HG03025 (cell line): ENCODE results near the gene DLG4.

Experiments used
- ATAC-seq: cut with Tn5 transposase; IDR thresholded peaks from one replicate; pipeline ENCODE4 v1.9.1; 2021; ENCODE audit warnings: mild to moderate bottlenecking, moderate library complexity; ENCODE audit not compliant: unreplicated experiment, low FRiP score

The DLG4 gene

DNA sequence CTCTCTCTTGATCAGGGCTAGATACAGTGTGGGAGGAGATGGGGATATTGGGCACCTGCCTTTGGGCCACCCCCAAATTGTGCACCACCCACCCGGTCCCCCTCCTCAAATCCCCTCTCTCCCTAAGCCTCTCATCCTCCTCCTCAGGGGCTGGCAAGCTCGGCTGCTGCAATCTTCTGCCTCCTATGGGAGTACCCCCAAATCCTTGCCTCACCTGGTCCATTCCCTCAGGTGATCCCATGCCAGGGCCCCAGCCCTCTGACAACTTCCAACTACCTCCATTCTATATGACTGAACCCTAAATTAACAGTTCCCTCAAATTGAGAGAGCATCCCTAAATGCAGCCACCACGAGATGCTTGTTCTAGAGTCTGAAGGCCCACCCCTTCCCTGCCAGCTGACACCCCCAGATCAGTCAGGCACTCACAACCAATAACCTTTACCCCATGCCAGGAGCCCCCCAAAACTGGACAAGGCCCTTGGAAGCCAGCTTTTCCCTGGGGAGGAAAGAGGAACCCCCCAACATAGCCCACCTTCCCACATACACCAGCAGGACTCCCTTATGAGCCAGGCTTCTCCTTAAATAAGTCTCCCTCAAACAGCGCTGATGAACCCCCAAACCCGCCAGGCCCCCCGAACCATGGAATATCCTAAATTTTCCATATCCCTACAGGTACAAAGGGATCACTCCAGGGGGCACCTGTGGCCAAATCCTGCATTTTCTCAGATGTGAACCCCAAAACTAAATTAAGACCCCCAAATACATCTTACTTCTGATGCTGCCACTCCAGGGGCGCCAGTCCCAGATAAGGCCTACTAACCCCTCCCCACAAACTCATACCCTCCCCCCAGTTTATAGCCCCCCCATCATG is 3.2 kb downstream of the DLG4 start:
- ATAC-seq, result no peak

DNA sequence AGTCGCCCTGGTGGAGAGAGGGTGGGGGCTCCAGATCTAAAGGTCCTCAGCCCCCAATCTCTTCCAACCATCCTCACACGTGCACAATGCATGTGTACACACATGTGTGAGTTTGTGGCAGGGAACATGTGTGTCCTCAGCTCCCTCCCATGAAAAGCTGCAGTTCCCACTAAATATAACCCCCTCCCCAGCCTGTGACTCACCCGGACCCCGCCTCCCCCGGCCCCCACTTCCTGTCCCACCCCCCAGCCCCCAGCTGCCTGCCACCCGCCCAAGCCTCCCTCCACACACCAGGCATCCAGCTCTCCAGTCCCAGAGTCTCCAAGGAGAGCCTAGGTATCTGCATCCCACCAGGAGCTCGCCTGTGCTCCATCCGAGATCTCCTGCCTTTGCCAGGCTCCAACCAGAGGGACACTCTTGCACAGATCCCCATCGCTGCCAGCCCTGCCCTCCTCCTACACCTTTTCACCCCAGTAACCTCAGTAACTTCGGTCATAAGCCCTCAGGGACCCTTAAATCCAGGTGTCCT is 3.9 kb downstream of the DLG4 start:
- no peak for ATAC-seq

DNA sequence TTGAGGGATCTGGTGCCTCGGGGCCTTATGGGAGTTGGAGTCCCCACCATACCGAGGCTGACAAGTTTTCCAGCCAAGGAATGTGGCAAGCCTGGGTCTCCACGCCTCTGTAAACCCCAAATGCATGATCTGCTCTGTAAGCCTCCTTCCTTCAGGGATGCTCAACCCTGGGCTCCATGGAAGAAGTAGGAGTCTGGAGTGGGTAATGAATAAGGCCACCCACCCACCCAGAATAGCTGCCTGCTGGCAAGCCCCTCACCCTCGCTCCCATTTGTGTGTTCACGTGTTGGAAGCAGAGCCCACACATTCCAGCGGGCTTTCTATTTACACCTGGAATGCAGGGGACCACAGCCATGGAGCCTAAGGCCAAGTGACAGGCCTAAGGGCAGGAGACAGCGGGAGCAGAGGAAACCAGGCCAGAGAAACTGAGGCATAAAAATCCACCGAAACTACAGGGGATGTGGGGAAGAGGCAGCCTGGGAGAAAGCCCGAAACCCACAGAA is 4.4 kb downstream of the DLG4 start:
- ATAC-seq, result no peak

GRCh38 chr17:7214300-7215135 is 5.1 kb downstream of the DLG4 start:
- ATAC-seq, result peak; percentile 52

DNA sequence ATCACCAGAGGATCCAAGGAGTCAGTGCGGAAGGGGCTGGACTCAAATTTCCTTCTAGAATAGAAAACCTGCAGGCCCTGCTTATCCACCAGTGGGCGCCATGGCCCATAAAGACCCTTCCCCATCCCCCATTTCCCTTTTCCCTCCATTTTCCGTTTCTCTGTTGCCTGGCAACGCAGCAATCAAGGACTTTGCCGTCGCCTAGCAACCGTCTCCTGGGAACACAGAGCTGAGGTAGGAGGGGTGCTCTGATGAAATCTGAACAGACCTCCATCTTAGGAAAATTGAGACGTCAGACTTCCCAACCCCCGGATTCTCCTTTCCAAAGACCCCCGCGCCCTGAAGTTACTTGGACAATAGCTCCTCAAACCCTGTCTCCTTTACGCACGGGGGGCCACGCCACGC is 5.7 kb downstream of the DLG4 start:
- peak; percentile 5 for ATAC-seq

- no peak for ATAC-seq
Measured at GRCh38 chr17:7211491-7212273, 8.0 kb downstream of the DLG4 start.

DNA sequence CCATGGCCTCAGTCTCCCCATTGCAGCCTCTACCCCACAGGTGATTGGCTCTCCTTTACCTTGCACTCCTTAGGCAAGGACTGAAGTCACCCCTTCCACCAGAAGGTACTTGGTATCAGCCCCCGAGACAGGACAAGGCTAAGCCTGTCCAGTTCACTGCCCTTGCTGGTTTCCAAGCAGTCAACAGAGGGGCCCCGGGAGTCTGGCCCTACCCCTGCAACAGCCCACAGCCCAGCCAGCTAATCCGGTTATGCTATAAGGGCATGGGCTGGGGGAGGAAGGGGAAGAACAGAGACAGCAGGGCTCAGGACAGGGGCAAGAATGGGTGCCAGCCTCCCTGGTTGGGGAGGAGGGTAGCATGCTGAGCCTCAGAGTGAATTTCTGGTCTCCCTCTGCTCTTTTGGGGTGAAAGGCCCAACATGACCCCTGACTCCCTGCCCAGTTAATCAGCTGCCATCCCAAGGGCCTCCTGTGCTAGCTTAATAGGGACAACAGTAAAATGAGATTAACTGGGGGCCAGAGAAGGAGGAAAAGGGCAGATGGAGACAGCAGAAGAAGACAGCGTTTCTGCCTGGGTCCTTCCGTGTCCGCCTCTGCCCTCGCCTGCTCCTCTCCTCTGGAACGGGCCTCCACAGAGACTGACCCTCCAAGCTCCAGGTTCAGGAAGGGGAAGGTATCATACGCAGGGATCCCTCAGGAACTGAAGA is 10.7 kb downstream of the DLG4 start:
- no peak for ATAC-seq

- no peak for ATAC-seq
Measured at GRCh38 chr17:7208027-7208571, 11.5 kb downstream of the DLG4 start.

DNA sequence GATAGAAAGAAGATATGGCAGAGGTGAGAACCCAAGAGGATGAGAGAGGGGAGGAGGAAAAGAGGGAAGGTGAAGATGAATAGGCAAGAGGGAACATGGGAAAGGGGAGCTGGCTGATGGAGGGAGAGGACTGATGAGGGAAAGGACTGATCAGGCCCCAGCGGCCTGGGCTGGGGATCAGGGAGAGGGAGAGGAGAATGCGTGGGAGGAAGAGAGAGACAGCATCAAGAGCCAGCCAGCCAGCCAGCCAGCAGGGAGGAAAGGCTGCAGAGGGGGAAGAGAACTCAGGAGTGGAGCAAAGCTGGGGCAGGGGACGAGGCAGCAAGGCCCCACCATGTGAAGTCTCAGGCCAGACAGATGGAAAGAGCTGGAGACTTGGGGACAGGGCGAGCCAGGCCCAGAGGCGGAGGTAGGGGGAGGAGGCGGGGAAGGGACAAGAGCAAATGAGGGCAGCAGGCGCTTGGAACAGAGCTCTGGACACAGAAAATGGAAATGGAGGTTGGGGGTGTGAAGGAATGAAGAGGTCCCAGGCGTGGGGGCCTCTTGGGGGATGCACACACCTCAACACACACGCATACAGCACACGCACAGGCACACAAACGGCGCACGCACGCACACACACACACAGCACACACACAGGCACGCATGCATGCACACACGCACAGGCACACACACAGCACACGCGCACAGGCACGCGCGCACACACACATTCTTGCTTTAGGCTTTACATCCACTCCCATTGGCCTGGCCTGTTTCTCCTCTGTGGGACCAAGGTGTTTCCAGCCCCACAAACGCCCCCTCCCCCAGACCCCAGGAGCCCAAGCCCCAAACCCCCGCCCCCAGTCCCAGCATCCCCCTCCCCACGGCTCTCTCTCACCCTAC is 12.3 kb downstream of the DLG4 start:
- no peak for ATAC-seq

DNA sequence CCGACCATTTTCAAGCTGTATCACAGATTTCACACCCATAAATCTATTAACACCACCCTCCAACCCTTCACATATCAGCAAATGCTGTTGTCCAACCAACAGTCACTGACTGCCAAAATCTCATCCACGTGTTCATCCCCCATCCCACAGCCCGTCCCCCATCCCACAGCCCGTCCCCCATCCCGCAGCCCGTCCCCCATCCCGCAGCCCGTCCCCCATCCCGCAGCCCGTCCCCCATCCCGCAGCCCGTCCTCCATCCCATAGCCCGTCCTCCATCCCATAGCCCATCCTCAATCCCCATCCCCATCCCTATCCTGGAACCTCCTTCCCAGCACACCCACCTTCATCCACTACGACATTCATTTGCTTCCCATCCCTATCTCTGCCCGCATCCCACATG is 14.1 kb downstream of the DLG4 start:
- ATAC-seq, result no peak

GRCh38 chr17:7204828-7205461 is 14.7 kb downstream of the DLG4 start:
- peak; percentile 64 for ATAC-seq

- ATAC-seq, result no peak
Measured at GRCh38 chr17:7204336-7204735, 15.3 kb downstream of the DLG4 start.

GRCh38 chr17:7203391-7203790 is 16.2 kb downstream of the DLG4 start:
- ATAC-seq, result no peak

DNA sequence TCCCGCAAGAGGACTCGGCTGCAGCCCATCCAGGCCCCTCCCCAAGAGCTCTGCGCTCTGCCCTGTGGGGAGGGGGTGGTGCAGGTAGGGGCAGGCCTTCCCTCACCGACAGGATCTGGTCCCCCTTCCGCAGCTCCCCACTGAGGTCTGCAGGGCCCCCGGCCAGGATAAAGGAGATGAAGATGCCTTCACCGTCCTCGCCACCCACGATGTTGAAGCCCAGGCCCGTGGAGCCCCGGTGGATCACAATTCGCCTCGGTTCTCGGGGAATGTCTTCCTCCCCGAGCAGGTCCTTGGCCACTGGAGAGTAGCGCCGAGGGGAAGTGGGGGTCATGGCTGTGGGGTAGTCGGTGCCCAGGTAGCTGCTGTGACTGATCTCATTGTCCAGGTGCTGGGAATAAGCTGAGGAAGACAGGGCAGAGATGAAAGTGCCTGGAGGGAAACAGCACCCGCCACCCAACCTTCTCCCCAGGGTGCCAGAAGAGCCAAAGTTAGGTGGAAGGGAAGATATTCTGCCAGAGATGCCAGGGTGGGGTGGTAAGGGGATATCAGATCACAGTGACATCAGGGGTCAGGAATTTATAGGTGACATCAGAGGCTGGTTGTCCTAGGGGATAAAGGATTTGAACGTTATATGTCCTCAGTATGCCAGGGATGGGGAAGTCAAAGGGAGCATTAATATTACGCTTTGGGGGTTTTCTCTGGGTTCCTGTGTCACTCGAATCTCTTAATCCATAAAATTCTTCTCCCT is 22.8 kb downstream of the DLG4 start:
- ATAC-seq, result no peak

- no peak for ATAC-seq
Measured at GRCh38 chr17:7195971-7196370, 23.7 kb downstream of the DLG4 start.

DNA sequence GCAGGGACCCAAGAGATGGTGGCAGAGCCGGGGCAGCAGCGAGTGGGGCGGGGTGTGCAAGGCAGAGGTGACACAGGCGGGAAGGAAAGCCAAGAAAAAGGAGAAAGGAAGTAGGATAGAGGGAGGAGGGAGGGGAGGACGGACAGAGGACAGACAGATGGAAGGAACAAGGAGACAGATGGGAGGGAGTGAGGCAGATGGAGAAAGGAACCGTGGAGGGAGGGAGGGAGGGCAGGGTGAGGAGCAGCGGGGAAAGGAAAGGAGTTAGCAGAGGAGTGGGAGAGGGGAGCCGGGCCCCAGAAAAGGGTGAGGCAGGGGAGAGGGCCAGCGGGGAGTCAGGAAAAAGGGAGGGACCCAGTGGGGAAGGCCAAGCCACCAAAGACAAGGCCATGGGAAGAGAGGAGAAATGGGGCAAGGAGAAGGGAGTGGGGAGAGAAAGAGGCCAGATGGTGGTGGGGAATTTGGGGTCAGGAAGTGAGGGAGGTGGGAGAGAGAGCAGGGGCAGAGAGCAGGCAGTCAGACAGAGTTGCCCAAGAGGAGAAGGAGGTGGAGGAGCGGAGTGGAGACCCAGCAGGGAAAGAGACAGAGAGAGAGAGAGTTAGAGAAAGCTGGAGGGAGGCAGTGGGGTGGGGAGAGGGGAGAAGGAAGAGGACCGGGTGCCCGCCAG is 27.2 kb downstream of the DLG4 start:
- no peak for ATAC-seq
